Progenitor cell of endocrine pancreas (in vitro differentiated cells): ENCODE measurements around the gene PRDX5. TPM values are rescaled to one million over a fixed set of nuclear protein-coding genes. Genes with fewer than 3 reads are reported as not detected.

Experiments used
- DNase-seq: peaks from one replicate; pipeline ENCODE4 v3.0.0; 2021; ENCODE audit warnings: low spot score; ENCODE audit not compliant: unreplicated experiment
- H3K27ac Mint-ChIP-seq: 2 replicates; pipeline ENCODE4 v1.8.0; 2021; ENCODE audit warnings: mild to moderate bottlenecking, moderate library complexity, mixed read lengths
- H3K27me3 Mint-ChIP-seq: 2 replicates; pipeline ENCODE4 v1.8.0; 2021; ENCODE audit warnings: mixed read lengths
- H3K36me3 Mint-ChIP-seq: 2 replicates; pipeline ENCODE4 v1.8.0; 2022; ENCODE audit warnings: mixed read lengths; ENCODE audit not compliant: insufficient read depth
- H3K4me1 Mint-ChIP-seq: 2 replicates; pipeline ENCODE4 v1.8.0; 2021; ENCODE audit warnings: low read depth, mixed read lengths
- H3K4me3 Mint-ChIP-seq: 2 replicates; pipeline ENCODE4 v1.8.0; 2021; ENCODE audit warnings: low read depth, mild to moderate bottlenecking, moderate library complexity, mixed read lengths
- H3K9me3 Mint-ChIP-seq: 2 replicates; pipeline ENCODE4 v1.8.0; 2021; ENCODE audit warnings: low read depth, mixed read lengths
- CTCF ChIP-seq: fragments of 200-600 bp; sonication (generic); IDR thresholded peaks from one replicate; pipeline ENCODE4 v1.5.0; 2021; ENCODE audit warnings: antibody characterized with exemption, mild to moderate bottlenecking; ENCODE audit not compliant: unreplicated experiment
- long read RNA-seq: library from polyadenylated mRNA; unstranded; transcript quantifications from one replicate; pipeline ENCODE4 v2.0.0, GENCODE V29; 2020
- total RNA-seq: library from RNA; stranded (reverse); gene quantifications from 2 replicates; pipeline ENCODE4 v1.2.1, GENCODE V29; 2021

Gene PRDX5
- 157 and 171 TPM in 2 replicates for total RNA-seq
- long read RNA-seq, transcript PRDX5-201 (6 exons, 893 nt) = major isoform, 29 of 38 reads
- long read RNA-seq, partial matches to known transcripts = 4 of 38 reads
- long read RNA-seq, other reads (novel, unspliced or antisense) = 3 of 38 reads

- H3K4me1 Mint-ChIP-seq = peaks cover 11% of the 10 kb centered on the region
- peak within 1 kb of the TSS; percentile 92 for H3K4me3 Mint-ChIP-seq
- DNase-seq = peak; percentile 89
- no peaks in the 10 kb centered on the region for H3K27me3 Mint-ChIP-seq
- H3K36me3 Mint-ChIP-seq = peaks cover 10% of the 10 kb centered on the region
- H3K9me3 Mint-ChIP-seq = no peaks in the 10 kb centered on the region
- H3K27ac Mint-ChIP-seq = peak within 1 kb of the TSS; percentile 100
- peak; percentile 29 for TF ChIP-seq CTCF
These were observed at the start of gene PRDX5 for GRCh38 chr11:64317961-64318765. Gene PRDX5, plus strand, starts transcription at chr11:64318121. Its CDS starts 95 bp downstream, at chr11:64318216.

DNA sequence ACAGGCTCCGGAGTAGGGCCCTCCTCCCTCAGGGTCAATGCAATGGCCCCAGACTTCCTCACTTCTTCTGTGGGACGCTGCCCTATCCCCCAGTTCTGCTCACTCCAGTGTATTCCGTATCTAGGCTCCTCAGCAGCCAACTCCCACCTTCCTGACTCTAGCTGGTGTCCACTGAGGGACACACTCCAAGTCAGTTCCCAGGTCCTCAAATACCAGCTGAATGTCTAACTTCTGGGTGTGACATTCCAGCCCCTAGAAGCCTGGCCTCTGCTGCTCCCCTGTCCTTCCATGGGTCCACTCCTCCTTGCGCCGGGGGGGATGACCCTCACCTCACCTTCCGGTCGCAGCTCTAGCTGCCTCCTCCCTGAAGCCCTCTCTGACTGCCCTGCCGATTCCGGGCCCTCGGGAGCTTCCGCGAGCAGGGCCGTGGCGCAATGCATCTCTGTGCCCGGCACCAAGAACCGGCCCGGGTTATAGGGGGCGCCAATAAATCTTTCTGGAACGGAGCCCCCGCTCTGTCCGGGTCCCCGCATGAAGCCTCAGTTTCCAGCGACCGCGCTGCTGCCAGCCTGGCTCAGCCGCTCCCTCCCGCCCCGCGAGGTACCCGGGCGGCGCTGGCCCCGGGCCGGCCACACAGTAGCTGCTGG lies 48.9 kb upstream of the PRDX5 start:
- Mint-ChIP-seq H3K36me3 (peaks cover 2% of the 10 kb centered on the region), H3K9me3 (no peaks in the 10 kb centered on the region), H3K4me3 (peak overlapping the region; percentile 98), H3K4me1 (peaks cover 12% of the 10 kb centered on the region), H3K27ac (peak overlapping the region; percentile 90), H3K27me3 (no peaks in the 10 kb centered on the region)
- TF ChIP-seq CTCF = no peak
- no peak for DNase-seq

DNA sequence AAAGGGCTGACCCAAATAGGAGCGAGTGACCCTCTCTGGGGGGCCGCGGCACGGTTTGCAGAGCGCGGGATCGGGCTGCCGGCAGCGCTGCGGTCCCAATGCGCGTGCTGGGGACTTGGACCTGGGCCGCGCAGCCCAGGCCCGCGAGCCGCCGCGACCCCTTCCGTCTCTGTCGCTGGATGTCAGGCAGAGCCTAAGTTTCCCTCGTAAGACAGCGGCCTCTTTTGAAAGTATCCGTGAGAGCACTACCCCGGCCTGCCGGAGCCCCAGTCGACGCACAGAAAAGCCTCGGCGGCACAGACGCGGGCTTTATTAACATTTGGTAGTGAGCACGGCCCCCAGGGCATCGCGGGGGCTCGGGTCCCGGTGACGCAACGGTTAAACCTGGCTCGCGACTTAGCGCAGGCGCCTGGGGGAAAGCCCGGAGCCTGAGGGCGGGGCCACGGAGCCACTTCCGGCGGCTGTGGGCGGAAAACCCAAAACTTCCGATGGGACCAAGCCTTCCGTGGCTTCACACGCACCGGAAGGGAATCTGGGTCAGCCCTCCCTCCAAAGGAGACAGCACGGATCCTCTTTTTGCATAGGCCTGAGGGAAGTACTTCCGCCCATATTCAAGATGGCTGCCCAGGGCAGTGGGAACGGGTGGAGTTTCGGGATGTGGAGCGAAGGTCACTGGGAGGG lies 48.2 kb upstream of the PRDX5 start:
- DNase-seq = peak; percentile 91
- Mint-ChIP-seq H3K36me3 (peaks cover 2% of the 10 kb centered on the region), H3K9me3 (no peaks in the 10 kb centered on the region), H3K27ac (peak overlapping the region; percentile 99), H3K27me3 (no peaks in the 10 kb centered on the region), H3K4me1 (peaks cover 12% of the 10 kb centered on the region), H3K4me3 (peak overlapping the region; percentile 98)
- peak; percentile 19 for TF ChIP-seq CTCF

DNA sequence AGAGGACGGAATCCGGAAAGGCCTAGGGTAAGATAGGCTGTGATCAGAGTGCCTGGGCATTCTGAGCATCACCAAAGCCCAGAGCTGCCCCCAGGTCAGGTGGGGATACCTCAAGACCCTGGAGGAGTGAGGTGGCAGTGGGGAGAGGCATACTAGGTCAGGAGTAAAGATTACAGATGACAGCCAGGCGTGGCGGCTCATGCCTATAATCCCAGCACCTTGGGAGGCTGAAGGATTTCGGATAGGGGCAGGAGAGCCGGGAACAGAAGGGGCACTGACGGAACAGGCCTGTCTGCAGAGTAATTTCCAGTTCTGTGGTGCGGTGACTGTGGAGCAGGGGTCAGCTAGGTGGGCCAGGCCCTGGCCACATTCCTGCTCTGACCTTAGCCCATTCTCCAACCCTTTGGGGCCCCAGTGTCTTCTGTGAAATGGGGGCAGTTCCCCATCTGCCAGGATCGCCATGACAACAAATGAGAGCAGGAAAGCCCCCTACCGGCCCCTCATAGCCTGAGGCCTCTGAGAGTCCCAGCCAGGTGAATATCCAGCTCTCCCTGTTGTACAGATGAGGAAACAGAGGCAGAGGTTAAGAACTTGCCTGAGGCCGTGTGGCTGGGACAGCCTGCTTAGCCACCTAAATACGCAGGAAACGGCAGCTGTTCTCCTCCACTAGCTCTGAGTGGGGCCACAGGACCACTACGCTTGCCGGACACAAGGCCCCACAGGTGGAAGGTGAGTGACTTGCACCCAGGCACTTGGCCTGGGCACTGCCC lies 42.7 kb upstream of the PRDX5 start:
- H3K9me3 Mint-ChIP-seq = no peaks in the 10 kb centered on the region
- peaks cover 7% of the 10 kb centered on the region for H3K36me3 Mint-ChIP-seq
- no peak for DNase-seq
- peaks cover 6% of the 10 kb centered on the region for H3K4me1 Mint-ChIP-seq
- H3K27me3 Mint-ChIP-seq = no peaks in the 10 kb centered on the region
- no peak overlapping the region for H3K27ac Mint-ChIP-seq
- H3K4me3 Mint-ChIP-seq = no peak overlapping the region
- TF ChIP-seq CTCF = no peak
